GM21529 (cell line): ENCODE measurements around the gene SLC45A2.
A peak's percentile ranks its signal among the peaks of the same experiment; 100 is the strongest.
"Not testable (repeated sequence)": the region's sequence is repeated elsewhere in the genome, so short reads cannot be mapped to it uniquely, and the experiment has no call there.

ENCODE experiments used
- ATAC-seq: cut with Tn5 transposase; IDR thresholded peaks from one replicate; pipeline ENCODE4 v1.9.1; 2021; ENCODE audit not compliant: unreplicated experiment

The SLC45A2 gene

GRCh38 chr5:33969572-33970452, 14.7 kb downstream of the SLC45A2 start:
- peak; percentile 86 for ATAC-seq

GRCh38 chr5:33968211-33969005, 16.1 kb downstream of the SLC45A2 start:
- ATAC-seq = no peak

GRCh38 chr5:33966805-33967204, 17.7 kb downstream of the SLC45A2 start:
- ATAC-seq = no peak

- peak; percentile 48 for ATAC-seq
These were observed 20.3 kb downstream of the SLC45A2 start for GRCh38 chr5:33964132-33964700.

GRCh38 chr5:33958176-33958575, 26.3 kb downstream of the SLC45A2 start:
- ATAC-seq = no peak

GRCh38 chr5:33957577-33958150, 26.8 kb downstream of the SLC45A2 start:
- no peak for ATAC-seq

GRCh38 chr5:33952175-33952574, 32.3 kb downstream of the SLC45A2 start:
- ATAC-seq = not testable (repeated sequence)

GRCh38 chr5:33944543-33945132, 39.9 kb downstream of the SLC45A2 start:
- no peak for ATAC-seq

GRCh38 chr5:33941090-33941489, 43.4 kb downstream of the SLC45A2 start:
- no peak for ATAC-seq

GRCh38 chr5:33939556-33940262, 44.8 kb downstream of the SLC45A2 start:
- ATAC-seq = no peak

GRCh38 chr5:33938881-33939280, 45.6 kb downstream of the SLC45A2 start:
- ATAC-seq = no peak

GRCh38 chr5:33938507-33938796, 46.0 kb downstream of the SLC45A2 start:
- ATAC-seq = no peak

GRCh38 chr5:33937707-33938506, 46.6 kb downstream of the SLC45A2 start:
- no peak for ATAC-seq

- no peak for ATAC-seq
These were observed 47.3 kb downstream of the SLC45A2 start for GRCh38 chr5:33937017-33937706.

- ATAC-seq = no peak
These were observed 48.0 kb downstream of the SLC45A2 start, which contains the start of gene RXFP3 for GRCh38 chr5:33936381-33937016. Gene RXFP3 (plus strand): TSS chr5:33936386. CDS start chr5:33936741, 355 bp downstream.

GRCh38 chr5:33936004-33936380, 48.5 kb downstream of the SLC45A2 start:
- ATAC-seq = peak; percentile 31

- ATAC-seq = peak; percentile 19
These were observed 50.3 kb downstream of the SLC45A2 start for GRCh38 chr5:33934176-33934575.

GRCh38 chr5:33933723-33934169, 50.7 kb downstream of the SLC45A2 start:
- ATAC-seq = peak; percentile 90
